ENCODE data around the gene MRPS21.

DNA sequence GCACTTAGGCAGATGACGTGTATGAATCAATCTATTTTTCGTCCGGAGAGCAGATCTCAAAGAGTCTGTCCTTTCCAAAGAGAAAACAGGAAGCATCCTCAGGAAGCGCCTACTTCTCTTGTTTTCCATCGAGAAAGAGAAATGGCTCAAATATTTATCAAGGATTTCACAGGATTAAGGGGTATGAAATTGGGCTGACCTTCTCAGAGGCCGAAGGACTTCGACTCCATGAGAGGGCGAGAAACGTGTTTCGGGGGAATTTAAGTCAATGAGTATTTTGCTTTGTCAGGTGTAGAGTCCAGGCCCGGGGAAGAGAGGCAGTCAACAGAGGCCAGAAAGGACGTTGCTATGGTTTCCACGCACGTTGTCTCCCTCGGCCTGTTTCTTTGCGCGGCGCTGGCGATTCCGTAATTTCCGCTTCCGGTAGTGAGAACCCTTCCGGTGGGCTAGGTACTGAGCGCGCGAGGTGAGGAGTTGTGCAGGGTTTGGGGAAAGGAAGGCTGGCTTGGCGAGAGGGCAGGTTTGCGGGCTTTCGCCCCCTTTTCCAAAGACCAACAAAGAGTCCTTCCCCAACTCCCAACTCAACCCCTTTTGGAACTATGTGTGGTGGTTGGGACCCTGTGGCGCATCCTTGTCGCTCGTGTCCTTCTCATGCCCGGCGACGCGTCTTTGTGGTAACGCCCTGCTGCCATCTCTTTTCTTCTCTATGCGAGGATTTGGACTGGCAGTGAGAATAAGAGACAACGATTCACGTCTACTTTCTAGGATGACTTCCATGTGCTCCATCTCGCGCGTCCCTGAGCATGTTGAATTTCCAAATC lies at the start of gene MRPS21:
- TF ChIP-seq CTCF (IDR thresholded peaks at IDR 0.05): peak in 1 of 6 experiments; percentile 4
- TF ChIP-seq POLR2A (IDR thresholded peaks at IDR 0.05): peak in 1 of 2 donors; percentile 77

All from thyroid gland (tissue), 4 donors.